CD4-positive, alpha-beta T cell (primary cell): ENCODE results near the gene ANAPC5. TPM values are rescaled to one million over a fixed set of nuclear protein-coding genes. Genes with fewer than 3 reads are reported as not detected.
A peak's percentile ranks its signal among the peaks of the same experiment; 100 is the strongest.

Experiments used
- ATAC-seq: fragments of 200-7000 bp; cut with Tn5 transposase; one replicate; pipeline ENCODE4 v1.10.0; 2022; ENCODE audit warnings: mild to moderate bottlenecking; ENCODE audit not compliant: poor library complexity
- CTCF ChIA-PET: fragments of 350-600 bp; sonication (Branson Sonifier 250); formaldehyde crosslinking; loops from one replicate; lab custom pipeline; 2021; ENCODE audit warnings: antibody characterized with exemption, inconsistent platforms; lab: Charles Lee
- POLR2A ChIA-PET: fragments of 350-600 bp; sonication (Branson Sonifier 250); formaldehyde crosslinking; loops from one replicate; lab custom pipeline; 2021; ENCODE audit warnings: antibody characterized with exemption, inconsistent platforms; lab: Charles Lee
- DNase-seq, 14 experiments: peaks; one replicate each; pipeline ENCODE4 v3.0.0-alpha.2; 2013 to 2020; ENCODE audit warnings: mixed read lengths in 2 of 14
- H3K27ac ChIP-seq, 2 donors: one replicate each; pipeline versions ENCODE4 v1.5.1 to v1.7.0; 2013; ENCODE audit warnings: low read length in 2 of 2, low read depth in 1 of 2, mild to moderate bottlenecking in 1 of 2
- H3K27me3 ChIP-seq, 2 experiments: 1 replicate in 1 of 2; 2 replicates in 1 of 2; pipeline versions ENCODE4 v1.6.1 to v1.7.0; 2013; ENCODE audit warnings: low read length in 2 of 2, control low read depth in 1 of 2, mild to moderate bottlenecking in 1 of 2, moderate library complexity in 1 of 2; ENCODE audit not compliant: insufficient read depth in 2 of 2, control insufficient read depth in 1 of 2
- H3K36me3 ChIP-seq: one replicate; pipeline ENCODE4 v1.6.1; 2013; ENCODE audit warnings: low read length, control low read depth; ENCODE audit not compliant: insufficient read depth
- H3K4me1 ChIP-seq: one replicate; pipeline ENCODE4 v1.6.1; 2013; ENCODE audit warnings: low read length, control low read depth; ENCODE audit not compliant: insufficient read depth
- H3K4me3 ChIP-seq: one replicate; pipeline ENCODE4 v1.5.1; 2013; ENCODE audit warnings: mild to moderate bottlenecking, low read length, moderate library complexity
- H3K9me3 ChIP-seq, 2 experiments: 1 replicate in 1 of 2; 2 replicates in 1 of 2; pipeline versions ENCODE4 v1.6.1 to v1.7.0; 2013; ENCODE audit warnings: low read length in 2 of 2, mild to moderate bottlenecking in 2 of 2, control low read depth in 1 of 2, moderate library complexity in 1 of 2; ENCODE audit not compliant: control insufficient read depth in 1 of 2, insufficient read depth in 1 of 2
- H3K27ac Mint-ChIP-seq: one replicate; pipeline ENCODE4 v1.8.0; 2020; ENCODE audit warnings: mixed read lengths
- H3K27me3 Mint-ChIP-seq: one replicate; pipeline ENCODE4 v1.8.0; 2021; ENCODE audit warnings: mixed read lengths
- H3K36me3 Mint-ChIP-seq: one replicate; pipeline ENCODE4 v1.8.0; 2021; ENCODE audit warnings: low read depth, mixed read lengths
- H3K4me1 Mint-ChIP-seq: one replicate; pipeline ENCODE4 v1.8.0; 2021; ENCODE audit warnings: low read depth, mixed read lengths
- H3K4me3 Mint-ChIP-seq: one replicate; pipeline ENCODE4 v1.8.0; 2020; ENCODE audit warnings: mild to moderate bottlenecking, mixed read lengths
- H3K9me3 Mint-ChIP-seq: one replicate; pipeline ENCODE4 v1.8.0; 2020; ENCODE audit warnings: mixed read lengths
- intact Hi-C, 2 experiments: fragments of 100-400 bp; cut with DNase I in 1 of 2; cut with micrococcal nuclease in 1 of 2; formaldehyde crosslinking; loops; one replicate each; pipeline versions ENCODE4 v1.15.1 to v1.9.0; 2023 to 2025; cut with DNase I, micrococcal nuclease
- total RNA-seq, 174 experiments: library from RNA in 2 of 174; stranded (reverse) in 2 of 174; gene quantifications; one replicate each; pipeline ENCODE4 v1.2.3 and lab custom pipeline; 2021 to 2026
- TF ChIP-seq, protein P1 (sequence below): fragments of 200-600 bp; IDR thresholded peaks from one replicate; pipeline ENCODE4 v1.8.0; 2022; ENCODE audit warnings: antibody characterized with exemption, mild to moderate bottlenecking

ANAPC5 gene
- total RNA-seq, 2 experiments from 2014 or later: 88.2 to 96.2 TPM

DNA sequence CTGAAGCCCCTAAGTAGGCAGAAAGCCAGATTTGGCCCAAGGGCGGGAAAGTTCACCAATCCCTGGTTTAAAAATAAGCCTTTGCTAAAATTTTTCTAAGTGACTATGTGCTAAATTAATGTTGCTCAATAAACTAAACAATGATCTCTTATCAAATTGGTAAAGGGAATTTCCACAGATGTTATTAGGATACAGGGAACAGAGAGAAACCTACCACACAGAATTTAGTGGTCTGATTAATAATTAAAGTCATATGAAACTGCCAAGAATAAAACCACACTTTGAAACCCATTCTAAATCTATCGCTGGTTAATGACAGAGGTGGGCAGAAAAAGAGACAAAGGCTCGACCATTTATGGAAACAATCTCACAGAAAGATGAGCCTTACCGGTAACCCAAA is 22.0 kb downstream of the ANAPC5 start:
- no peak overlapping the region for H3K4me3 ChIP-seq
- ChIA-PET CTCF (no interaction called here), POLR2A (no interaction called here)
- Mint-ChIP-seq H3K27me3 (no peaks in the 10 kb centered on the region), H3K4me1 (peaks cover 7% of the 10 kb centered on the region), H3K9me3 (no peaks in the 10 kb centered on the region), H3K27ac (no peak overlapping the region), H3K36me3 (peaks cover 93% of the 10 kb centered on the region), H3K4me3 (no peak overlapping the region)
- DNase-seq: no peak
- no peak for ATAC-seq
- intact Hi-C loops: no loop called here
- peaks cover 89% of the 10 kb centered on the region for H3K36me3 ChIP-seq
- H3K9me3 ChIP-seq: no peaks in the 10 kb centered on the region
- TF ChIP-seq, protein P1, sequence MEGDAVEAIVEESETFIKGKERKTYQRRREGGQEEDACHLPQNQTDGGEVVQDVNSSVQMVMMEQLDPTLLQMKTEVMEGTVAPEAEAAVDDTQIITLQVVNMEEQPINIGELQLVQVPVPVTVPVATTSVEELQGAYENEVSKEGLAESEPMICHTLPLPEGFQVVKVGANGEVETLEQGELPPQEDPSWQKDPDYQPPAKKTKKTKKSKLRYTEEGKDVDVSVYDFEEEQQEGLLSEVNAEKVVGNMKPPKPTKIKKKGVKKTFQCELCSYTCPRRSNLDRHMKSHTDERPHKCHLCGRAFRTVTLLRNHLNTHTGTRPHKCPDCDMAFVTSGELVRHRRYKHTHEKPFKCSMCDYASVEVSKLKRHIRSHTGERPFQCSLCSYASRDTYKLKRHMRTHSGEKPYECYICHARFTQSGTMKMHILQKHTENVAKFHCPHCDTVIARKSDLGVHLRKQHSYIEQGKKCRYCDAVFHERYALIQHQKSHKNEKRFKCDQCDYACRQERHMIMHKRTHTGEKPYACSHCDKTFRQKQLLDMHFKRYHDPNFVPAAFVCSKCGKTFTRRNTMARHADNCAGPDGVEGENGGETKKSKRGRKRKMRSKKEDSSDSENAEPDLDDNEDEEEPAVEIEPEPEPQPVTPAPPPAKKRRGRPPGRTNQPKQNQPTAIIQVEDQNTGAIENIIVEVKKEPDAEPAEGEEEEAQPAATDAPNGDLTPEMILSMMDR: no peak
- H3K27me3 ChIP-seq: no peaks in the 10 kb centered on the region
- H3K27ac ChIP-seq: no peak overlapping the region
- no peaks in the 10 kb centered on the region for H3K4me1 ChIP-seq

DNA sequence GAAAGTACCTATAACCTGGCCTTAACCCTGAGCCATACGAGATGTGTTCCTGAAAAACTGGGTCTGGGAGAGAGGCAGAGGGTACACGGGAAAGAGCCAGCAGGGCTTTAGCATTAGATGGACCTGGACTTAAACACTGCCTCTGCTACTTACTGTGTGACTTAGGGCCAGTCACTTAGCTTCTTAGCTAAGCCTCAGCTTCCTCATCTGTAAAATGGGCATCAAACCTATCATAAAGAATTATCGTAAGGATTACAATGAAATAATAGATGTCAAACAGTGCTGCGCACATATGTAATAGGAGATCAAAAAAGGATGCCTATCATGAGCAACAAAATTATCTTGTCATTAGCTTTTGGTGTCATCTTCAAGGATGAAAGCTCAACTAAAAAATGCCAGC is 23.6 kb downstream of the ANAPC5 start:
- no peaks in the 10 kb centered on the region for H3K9me3 ChIP-seq
- Mint-ChIP-seq H3K9me3 (no peaks in the 10 kb centered on the region), H3K4me3 (no peak overlapping the region), H3K27me3 (no peaks in the 10 kb centered on the region), H3K36me3 (peaks cover 95% of the 10 kb centered on the region), H3K27ac (no peak overlapping the region), H3K4me1 (no peaks in the 10 kb centered on the region)
- TF ChIP-seq, protein P1: no peak
- H3K4me3 ChIP-seq: no peak overlapping the region
- H3K4me1 ChIP-seq: no peaks in the 10 kb centered on the region
- DNase-seq: no peak
- no peak for ATAC-seq
- CTCF ChIA-PET: no interaction called here
- POLR2A ChIA-PET: no interaction called here
- H3K27me3 ChIP-seq: no peaks in the 10 kb centered on the region
- intact Hi-C loops: no loop called here
- peaks cover 94% of the 10 kb centered on the region for H3K36me3 ChIP-seq
- H3K27ac ChIP-seq: no peak overlapping the region

DNA sequence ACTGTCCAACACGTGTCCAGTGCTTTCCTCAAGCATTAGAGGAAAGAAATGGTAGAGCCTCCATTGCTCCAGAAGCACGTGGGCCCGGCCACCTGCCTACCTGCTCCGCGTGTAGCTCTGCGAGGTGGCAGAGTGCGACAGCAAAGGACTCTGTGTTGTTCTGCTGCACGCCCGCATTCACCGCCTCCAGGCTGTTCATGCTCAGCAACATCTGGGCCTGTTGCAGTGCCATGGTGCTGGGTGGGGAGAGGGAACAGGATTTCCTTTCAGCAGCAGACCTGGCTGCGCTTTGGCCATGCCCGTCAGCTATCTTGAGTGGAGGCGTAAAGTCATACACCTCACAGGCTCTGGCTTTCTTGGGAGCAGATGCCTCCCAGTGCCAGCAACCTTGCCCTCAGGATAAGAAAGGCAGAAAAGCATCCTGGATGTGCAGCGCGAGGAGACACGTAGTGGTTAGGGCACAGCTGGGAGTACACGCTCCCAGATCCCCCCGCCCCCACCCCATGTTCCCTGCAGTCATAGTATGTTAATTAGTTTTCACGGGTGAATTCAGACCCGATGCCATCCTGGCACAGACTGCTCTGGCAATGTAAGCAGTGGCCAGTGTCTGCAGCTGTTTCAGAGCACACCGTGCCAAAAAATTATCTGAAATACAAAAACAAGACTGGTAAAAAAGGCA is 25.1 kb downstream of the ANAPC5 start:
- CTCF ChIA-PET: no interaction called here
- peaks cover 94% of the 10 kb centered on the region for H3K36me3 Mint-ChIP-seq
- POLR2A ChIA-PET: no interaction called here
- no peaks in the 10 kb centered on the region for H3K4me1 Mint-ChIP-seq
- DNase-seq: no peak
- intact Hi-C loops: no loop called here
- Histone ChIP-seq H3K9me3 (no peaks in the 10 kb centered on the region), H3K4me1 (no peaks in the 10 kb centered on the region), H3K27ac (peak overlapping the region in 1 of 2 donors; percentile 56), H3K4me3 (no peak overlapping the region), H3K36me3 (peaks cover 91% of the 10 kb centered on the region), H3K27me3 (no peaks in the 10 kb centered on the region)
- no peaks in the 10 kb centered on the region for H3K27me3 Mint-ChIP-seq
- no peak overlapping the region for H3K4me3 Mint-ChIP-seq
- no peak overlapping the region for H3K27ac Mint-ChIP-seq
- TF ChIP-seq, protein P1: no peak
- no peaks in the 10 kb centered on the region for H3K9me3 Mint-ChIP-seq
- ATAC-seq: no peak
